ENCODE results near the gene ZFP36L1. TPM values are rescaled to one million over a fixed set of nuclear protein-coding genes. Genes with fewer than 3 reads are reported as not detected.

ZFP36L1 gene
- total and polyA plus RNA-seq, 2 of the 13 experiments (the other 11 are each of a cell fraction or from before 2014, with no cell fraction given) = 7.4 to 10.2 TPM

DNA sequence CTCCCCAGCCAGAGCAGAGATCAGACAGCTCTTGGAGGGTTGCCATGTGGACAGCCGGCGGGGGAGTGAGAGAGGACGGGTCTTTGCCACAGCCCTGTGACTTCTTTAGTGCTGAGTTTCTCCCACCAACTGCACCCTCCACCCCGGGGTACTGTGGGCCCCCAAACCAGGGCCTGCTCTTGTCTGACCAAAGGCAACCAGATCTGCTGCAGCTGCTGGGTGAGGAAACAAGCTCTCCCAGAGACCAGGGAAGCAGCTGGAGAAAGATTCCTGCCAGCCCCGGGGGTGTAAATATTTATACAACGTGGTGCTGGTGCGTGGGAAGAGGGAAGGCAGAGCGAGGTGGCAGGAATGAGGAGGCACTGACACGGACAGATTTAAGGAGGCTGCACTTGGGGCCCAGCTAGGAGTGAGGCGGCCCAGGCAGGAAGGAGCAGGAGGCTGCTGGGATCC is 14.3 kb upstream of the ZFP36L1 start (continued):
- no peak for TF ChIP-seq KLF11 (CRISPR knock-in tag; IDR thresholded peaks at IDR 0.05)
- TF ChIP-seq ZNF781 (CRISPR knock-in tag; IDR thresholded peaks at IDR 0.05; ENCODE audit: borderline replicate concordance, not compliant biosample characterization) = peak; percentile 61
- no peak for TF ChIP-seq CHCHD3 (CRISPR knock-in tag; IDR thresholded peaks at IDR 0.05)
- TF ChIP-seq NRL (CRISPR knock-in tag; IDR thresholded peaks at IDR 0.05; ENCODE audit: borderline replicate concordance) = peak; percentile 28; the same call in 1 of the 2 replicates
- peak; percentile 6 for TF ChIP-seq SKI (IDR thresholded peaks at IDR 0.05; ENCODE audit: partially characterized antibody)
- no peak for TF ChIP-seq GATAD1 (CRISPR knock-in tag; IDR thresholded peaks at IDR 0.05)
- TF ChIP-seq ZNF414 (CRISPR knock-in tag; IDR thresholded peaks at IDR 0.05) = peak; percentile 73; the same call in 1 of the 2 replicates
- peak; percentile 79 for TF ChIP-seq MXD4 (CRISPR knock-in tag; IDR thresholded peaks at IDR 0.05)
- TF ChIP-seq CREM (IDR thresholded peaks at IDR 0.05) = no peak
- no peak for TF ChIP-seq CREM (CRISPR knock-in tag; IDR thresholded peaks at IDR 0.05)
- 0 out of 2 replicates have a peak, but pooled peaks have one; percentile 17 for TF ChIP-seq HNF1B (CRISPR knock-in tag; IDR thresholded peaks at IDR 0.05)
- TF ChIP-seq, protein P1, sequence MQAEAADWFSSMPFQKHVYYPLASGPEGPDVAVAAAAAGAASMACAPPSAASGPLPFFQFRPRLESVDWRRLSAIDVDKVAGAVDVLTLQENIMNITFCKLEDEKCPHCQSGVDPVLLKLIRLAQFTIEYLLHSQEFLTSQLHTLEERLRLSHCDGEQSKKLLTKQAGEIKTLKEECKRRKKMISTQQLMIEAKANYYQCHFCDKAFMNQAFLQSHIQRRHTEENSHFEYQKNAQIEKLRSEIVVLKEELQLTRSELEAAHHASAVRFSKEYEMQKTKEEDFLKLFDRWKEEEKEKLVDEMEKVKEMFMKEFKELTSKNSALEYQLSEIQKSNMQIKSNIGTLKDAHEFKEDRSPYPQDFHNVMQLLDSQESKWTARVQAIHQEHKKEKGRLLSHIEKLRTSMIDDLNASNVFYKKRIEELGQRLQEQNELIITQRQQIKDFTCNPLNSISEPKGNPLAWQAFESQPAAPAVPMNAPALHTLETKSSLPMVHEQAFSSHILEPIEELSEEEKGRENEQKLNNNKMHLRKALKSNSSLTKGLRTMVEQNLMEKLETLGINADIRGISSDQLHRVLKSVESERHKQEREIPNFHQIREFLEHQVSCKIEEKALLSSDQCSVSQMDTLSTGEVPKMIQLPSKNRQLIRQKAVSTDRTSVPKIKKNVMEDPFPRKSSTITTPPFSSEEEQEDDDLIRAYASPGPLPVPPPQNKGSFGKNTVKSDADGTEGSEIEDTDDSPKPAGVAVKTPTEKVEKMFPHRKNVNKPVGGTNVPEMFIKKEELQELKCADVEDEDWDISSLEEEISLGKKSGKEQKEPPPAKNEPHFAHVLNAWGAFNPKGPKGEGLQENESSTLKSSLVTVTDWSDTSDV (CRISPR knock-in tag; IDR thresholded peaks at IDR 0.05) = no peak
- 0 out of 2 replicates have a peak, but pooled peaks have one; percentile 10 for TF ChIP-seq MED1 (CRISPR knock-in tag; IDR thresholded peaks at IDR 0.05)
- TF ChIP-seq HNRNPK (IDR thresholded peaks at IDR 0.05; ENCODE audit: low read depth, low read length, poor library complexity, severe bottlenecking) = no peak
- no peak for TF ChIP-seq MTA3 (CRISPR knock-in tag; IDR thresholded peaks at IDR 0.05)
- no peak for TF ChIP-seq ZNF224 (CRISPR knock-in tag; IDR thresholded peaks at IDR 0.05)
- peak; percentile 71; the same call in 1 of the 2 replicates for TF ChIP-seq ZNF280D (CRISPR knock-in tag; IDR thresholded peaks at IDR 0.05)
- no peak for TF ChIP-seq SOX6 (IDR thresholded peaks at IDR 0.05)
- 0 out of 2 replicates have a peak, but pooled peaks have one; percentile 22 for TF ChIP-seq SOX6 (CRISPR knock-in tag; IDR thresholded peaks at IDR 0.05)

All from HepG2 (cell line).